Retinal pigment epithelial cell (primary cell): Measurements from ENCODE around the gene DIDO1.

Experiments
- DNase-seq: peaks from one replicate; pipeline ENCODE4 v3.0.0-alpha.2; 2010; ENCODE audit warnings: low read depth
- H3K4me3 ChIP-seq: 2 replicates; pipeline ENCODE4 v1.5.1; 2011; ENCODE audit warnings: mild to moderate bottlenecking, low read length, control low read depth, moderate library complexity
- CTCF ChIP-seq: conservative IDR thresholded peaks from 2 replicates; pipeline ENCODE4 v1.5.1; 2011; ENCODE audit warnings: low read depth, low read length, control low read depth, inconsistent platforms

Gene DIDO1

GRCh38 chr20:62918831-62919230, 7.5 kb downstream of the DIDO1 start:
- no peak overlapping the region for H3K4me3 ChIP-seq
- no peak for TF ChIP-seq CTCF
- DNase-seq = no peak

GRCh38 chr20:62918147-62918546, 8.2 kb downstream of the DIDO1 start:
- TF ChIP-seq CTCF = no peak
- no peak for DNase-seq
- H3K4me3 ChIP-seq = no peak overlapping the region

GRCh38 chr20:62917720-62918119, 8.6 kb downstream of the DIDO1 start:
- H3K4me3 ChIP-seq = no peak overlapping the region
- no peak for DNase-seq
- TF ChIP-seq CTCF = no peak

GRCh38 chr20:62916703-62917476, 9.4 kb downstream of the DIDO1 start:
- no peak for TF ChIP-seq CTCF

GRCh38 chr20:62914970-62915457, 11.3 kb downstream of the DIDO1 start:
- DNase-seq = no peak

More at GRCh38 chr20:62916703-62917476, 9.4 kb downstream of the DIDO1 start:
- H3K4me3 ChIP-seq = no peak overlapping the region
- DNase-seq = no peak

GRCh38 chr20:62914436-62914835, 11.9 kb downstream of the DIDO1 start:
- no peak for TF ChIP-seq CTCF
- DNase-seq = no peak
- no peak overlapping the region for H3K4me3 ChIP-seq

More at GRCh38 chr20:62914970-62915457, 11.3 kb downstream of the DIDO1 start:
- no peak overlapping the region for H3K4me3 ChIP-seq
- no peak for TF ChIP-seq CTCF

DNA sequence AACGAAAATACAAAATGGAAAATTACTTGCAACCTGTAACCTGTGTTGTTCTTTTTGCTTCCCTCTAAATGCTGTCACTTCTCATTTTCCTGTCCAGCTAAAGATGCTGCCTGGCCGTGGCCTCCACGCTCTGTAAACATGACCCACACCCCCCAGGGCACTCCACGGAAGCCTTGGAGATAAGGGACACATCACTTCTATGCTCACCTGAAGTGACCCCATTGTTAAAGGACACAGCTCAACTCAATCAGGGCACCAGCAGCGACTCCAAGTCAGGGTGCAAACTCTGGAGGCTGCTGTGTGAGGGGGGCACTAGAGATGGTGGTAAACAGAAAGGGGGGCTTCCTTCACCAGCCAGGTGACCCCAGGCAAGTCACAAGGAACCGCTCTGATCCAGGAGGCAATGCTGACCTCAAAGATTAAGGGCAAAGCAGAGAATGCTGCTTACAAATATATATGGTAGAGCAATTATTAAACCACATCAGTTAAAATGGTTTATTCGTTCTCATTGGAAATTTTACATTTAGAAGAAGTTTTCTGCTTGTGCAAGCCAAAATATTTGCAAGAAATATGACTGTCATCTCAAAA, 13.2 kb downstream of the DIDO1 start:
- DNase-seq = no peak
- H3K4me3 ChIP-seq = no peak overlapping the region
- no peak for TF ChIP-seq CTCF
